GM21360 (cell line): ENCODE results near the gene ABI3BP.
"Not testable (repeated sequence)": the region's sequence is repeated elsewhere in the genome, so short reads cannot be mapped to it uniquely, and the experiment has no call there.

Experiments
- ATAC-seq: cut with Tn5 transposase; IDR thresholded peaks from one replicate; pipeline ENCODE4 v1.9.1; 2021; ENCODE audit warnings: mild to moderate bottlenecking, moderate library complexity; ENCODE audit not compliant: unreplicated experiment

Gene ABI3BP, protein sequence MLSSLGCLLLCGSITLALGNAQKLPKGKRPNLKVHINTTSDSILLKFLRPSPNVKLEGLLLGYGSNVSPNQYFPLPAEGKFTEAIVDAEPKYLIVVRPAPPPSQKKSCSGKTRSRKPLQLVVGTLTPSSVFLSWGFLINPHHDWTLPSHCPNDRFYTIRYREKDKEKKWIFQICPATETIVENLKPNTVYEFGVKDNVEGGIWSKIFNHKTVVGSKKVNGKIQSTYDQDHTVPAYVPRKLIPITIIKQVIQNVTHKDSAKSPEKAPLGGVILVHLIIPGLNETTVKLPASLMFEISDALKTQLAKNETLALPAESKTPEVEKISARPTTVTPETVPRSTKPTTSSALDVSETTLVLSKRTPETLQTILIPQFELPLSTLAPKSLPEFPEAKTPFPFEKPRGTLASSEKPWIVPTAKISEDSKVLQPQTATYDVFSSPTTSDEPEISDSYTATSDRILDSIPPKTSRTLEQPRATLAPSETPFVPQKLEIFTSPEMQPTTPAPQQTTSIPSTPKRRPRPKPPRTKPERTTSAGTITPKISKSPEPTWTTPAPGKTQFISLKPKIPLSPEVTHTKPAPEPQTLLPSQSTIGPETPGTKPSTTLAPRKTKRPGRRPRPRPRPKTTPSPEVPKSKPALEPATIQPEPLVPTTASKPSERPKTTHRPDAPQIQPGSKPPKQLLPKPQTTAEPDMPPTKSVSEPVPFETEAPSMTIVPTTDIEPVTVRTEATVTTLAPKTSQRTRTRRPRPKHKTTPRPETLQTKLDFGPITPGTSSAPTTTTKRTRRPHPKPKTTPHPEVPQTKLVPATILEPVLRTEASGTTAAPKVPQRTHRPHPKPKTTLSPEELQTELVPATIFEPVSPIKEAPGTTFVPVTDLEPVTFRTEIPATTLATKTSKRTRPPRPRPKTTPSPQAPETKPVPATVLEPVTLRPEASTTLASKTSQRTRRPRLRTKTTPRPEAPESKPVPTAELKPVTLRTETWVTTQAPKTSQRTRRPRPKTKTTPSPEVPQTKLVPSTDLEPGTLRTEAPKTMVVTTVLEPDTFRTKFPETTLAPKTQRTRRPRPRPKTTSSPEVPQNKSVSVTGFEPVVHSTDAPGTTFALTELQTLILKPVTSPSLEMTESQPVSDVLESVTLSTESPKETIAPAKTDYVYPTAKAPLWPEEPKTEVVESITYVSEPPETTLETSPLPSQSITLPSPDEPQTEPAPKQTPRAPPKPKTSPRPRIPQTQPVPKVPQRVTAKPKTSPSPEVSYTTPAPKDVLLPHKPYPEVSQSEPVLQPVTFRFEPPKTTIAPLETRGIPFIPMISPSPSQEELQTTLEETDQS (N-terminal part only)

DNA sequence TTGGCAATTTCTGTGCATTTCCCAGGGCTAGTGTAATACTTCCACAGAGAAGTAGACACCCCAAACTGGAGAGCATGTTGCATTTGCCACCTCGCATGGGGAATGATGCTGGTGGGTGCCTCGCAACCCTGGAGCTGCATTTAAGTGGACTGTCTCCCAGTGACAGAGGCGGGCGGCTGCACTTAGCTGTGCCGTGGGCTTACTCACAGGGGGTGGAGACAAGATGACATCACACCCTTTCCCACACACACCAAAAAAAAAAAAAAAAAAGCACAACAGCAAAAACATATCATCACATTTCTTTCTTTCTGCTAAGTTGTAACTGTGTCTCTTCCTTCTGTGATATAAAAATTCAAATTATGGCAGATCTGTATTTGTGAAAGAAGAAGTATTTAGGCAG, at the start of gene ABI3BP:
Gene ABI3BP (minus strand): TSS at position 113 of the 400 bp plus-strand sequence. CDS start 37 bp downstream, at position 76.
- no peak for ATAC-seq

DNA sequence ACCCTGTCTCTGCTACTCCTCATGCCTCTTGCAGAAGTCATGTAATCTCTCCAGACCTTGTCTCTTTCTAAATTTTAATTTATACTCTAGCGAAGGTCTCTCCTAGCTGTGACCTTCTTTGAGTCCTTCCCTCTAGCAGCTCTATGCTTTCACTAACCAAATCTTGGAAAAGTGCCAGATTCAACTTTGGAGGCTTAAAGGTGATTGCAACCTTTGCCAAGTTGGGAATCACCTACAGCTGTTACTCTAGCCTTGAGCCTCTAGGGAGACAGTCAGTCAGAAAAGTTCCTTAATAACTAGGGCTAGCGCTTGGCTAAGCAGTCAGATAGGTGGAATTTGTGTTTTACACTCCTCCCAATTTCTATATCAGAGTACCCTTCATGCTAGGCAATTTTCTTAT, 46.1 kb upstream of the ABI3BP start:
- no peak for ATAC-seq

- ATAC-seq, result no peak
These were observed 45.7 kb upstream of the ABI3BP start for GRCh38 chr3:101038880-101039279.

- no peak for ATAC-seq
These were observed 45.2 kb upstream of the ABI3BP start for GRCh38 chr3:101038393-101038792.

GRCh38 chr3:101037613-101038012, 44.4 kb upstream of the ABI3BP start:
- no peak for ATAC-seq

- ATAC-seq, result no peak
These were observed 43.5 kb upstream of the ABI3BP start for GRCh38 chr3:101036676-101037075.

DNA sequence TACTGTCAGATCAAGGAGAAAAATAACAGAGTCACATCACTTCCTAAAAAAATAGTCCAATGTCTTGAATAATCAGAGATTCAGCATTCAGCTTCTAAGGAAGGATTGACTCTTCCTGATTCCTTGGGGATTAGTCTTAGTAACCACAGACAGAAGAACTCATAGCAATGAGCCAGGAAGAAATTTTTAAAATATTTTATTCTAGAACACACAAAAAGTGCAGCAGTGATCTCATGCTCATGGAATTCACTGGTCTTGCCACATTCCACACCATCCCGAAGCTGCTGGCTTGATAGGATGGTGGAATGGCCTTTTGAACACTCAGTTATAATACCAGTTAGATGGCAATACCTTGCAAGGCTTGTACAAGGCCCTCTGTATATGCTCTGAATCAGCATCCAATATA, 43.0 kb upstream of the ABI3BP start:
- no peak for ATAC-seq

GRCh38 chr3:101027286-101027685, 34.1 kb upstream of the ABI3BP start:
- ATAC-seq, result no peak

DNA sequence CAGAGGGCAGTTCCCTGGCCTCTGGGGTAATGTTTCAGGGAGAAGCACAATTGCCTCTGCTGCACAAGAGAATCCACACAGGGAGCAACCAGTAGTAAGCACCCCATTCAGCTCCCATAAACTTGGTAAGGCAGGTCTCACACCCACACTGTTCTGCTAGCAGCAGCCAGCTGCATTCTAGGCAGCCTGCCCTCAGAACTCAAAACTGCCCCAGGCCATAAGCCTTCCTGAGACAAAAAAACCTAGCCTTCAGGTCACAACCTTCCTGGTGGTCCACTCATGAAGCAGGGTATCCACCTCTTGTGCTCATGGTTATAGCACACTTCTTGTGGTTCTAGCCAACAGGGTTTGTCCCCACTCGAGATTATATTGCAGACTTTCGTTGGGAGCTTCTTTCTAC, 33.7 kb upstream of the ABI3BP start:
- ATAC-seq, result no peak

DNA sequence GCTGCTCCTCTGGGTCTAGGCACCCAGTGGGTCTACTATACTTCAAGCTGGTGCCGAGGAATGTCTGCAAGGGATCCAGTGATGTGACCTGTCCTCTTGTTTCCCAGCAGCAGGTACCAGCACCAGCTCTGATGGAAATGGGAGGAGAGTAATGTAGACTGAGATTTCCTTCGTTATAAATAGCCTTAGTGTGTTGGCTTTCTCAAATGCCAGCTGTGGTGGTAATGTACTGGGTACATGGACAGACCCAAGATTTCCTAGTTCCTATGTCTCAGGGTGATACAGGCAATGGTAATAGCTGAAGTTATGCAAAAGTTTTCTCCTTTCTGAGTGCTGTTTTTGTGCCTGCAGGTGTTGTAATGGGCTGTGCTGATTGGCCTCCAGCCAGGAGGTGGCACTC, 33.0 kb upstream of the ABI3BP start:
- ATAC-seq, result no peak

GRCh38 chr3:101020351-101021015, 27.3 kb upstream of the ABI3BP start:
- ATAC-seq, result no peak

- no peak for ATAC-seq
These were observed 23.8 kb upstream of the ABI3BP start for GRCh38 chr3:101017017-101017416.

- ATAC-seq, result not testable (repeated sequence)
These were observed 19.1 kb upstream of the ABI3BP start for GRCh38 chr3:101012312-101012711.

DNA sequence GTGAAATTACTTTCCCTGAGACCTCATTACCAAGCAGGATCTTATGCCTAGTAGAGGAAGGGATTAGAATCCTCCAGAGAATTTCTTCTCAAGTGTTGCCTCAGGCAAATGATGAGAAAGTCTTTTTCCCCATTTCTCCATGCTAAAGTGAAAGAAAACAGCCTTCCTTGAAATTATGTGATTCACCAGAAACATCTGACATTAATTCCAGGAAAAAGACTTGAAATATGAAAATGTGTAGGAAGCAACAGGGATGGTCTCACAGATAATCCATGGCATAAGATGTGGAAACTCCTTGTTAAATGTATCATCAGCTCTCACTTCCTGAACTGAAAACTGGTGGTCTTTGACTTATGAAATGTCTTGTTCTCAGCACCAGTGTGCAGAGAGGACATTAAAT, 17.9 kb upstream of the ABI3BP start:
- no peak for ATAC-seq

DNA sequence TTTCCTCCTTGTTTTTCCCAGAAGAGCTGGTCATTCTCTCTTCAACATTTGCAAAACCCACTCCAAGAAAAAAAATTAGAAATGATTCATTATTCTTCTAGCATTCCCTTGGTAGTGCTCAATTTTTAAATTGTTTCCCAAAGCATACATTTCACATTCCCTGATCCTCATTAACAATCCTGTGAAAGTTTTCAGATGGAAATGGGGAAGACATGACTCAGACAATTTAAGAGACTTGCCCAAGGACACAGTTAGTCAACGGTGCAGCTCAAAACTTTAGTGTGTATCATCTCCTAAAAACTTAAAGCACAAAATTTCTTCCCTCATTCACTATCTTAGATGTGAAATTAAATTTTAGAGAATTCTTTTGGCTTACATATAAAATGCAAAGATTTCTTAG, 17.1 kb upstream of the ABI3BP start:
- no peak for ATAC-seq

- no peak for ATAC-seq
These were observed 16.2 kb upstream of the ABI3BP start for GRCh38 chr3:101009386-101009785.

DNA sequence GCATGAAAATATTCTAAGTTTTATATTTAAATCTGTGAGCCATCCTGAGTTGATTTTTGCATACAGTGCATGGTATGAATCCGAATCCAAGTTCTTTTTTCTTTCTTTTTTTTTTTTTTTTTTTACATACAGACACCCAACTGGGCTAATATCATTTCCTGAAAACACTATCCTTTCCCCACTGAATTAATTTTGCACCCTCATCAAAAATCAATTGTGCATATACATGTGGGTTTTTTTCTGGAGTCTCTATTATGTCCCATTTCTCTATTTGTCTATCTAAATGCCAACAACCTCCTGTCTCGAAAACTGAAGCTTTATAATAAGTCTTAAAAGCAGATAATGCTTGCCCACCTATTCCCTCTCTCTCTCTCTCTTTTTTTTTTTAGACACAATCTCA, 5.9 kb upstream of the ABI3BP start:
- no peak for ATAC-seq

DNA sequence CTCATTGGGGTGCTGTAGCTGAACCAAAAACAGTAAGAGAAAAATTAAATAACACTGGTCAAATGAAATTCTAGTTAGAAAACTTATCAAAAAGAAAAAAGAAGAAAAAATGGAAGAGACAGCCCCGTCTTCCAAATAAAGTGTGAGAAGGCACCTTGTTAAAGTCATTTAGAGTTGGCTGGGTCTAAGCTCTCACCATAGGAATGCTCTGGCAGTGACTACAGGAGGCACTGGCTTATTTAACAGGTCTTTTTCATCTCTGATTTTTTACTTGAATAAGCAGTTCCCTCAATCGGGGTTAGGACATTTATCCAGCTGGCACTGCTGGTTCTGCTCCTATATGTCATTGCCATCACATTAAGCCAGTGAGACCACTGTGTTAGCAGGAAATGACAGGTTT, 1.6 kb upstream of the ABI3BP start:
- no peak for ATAC-seq

GRCh38 chr3:100994187-100994586, 966 bp upstream of the ABI3BP start:
- ATAC-seq, result no peak

DNA sequence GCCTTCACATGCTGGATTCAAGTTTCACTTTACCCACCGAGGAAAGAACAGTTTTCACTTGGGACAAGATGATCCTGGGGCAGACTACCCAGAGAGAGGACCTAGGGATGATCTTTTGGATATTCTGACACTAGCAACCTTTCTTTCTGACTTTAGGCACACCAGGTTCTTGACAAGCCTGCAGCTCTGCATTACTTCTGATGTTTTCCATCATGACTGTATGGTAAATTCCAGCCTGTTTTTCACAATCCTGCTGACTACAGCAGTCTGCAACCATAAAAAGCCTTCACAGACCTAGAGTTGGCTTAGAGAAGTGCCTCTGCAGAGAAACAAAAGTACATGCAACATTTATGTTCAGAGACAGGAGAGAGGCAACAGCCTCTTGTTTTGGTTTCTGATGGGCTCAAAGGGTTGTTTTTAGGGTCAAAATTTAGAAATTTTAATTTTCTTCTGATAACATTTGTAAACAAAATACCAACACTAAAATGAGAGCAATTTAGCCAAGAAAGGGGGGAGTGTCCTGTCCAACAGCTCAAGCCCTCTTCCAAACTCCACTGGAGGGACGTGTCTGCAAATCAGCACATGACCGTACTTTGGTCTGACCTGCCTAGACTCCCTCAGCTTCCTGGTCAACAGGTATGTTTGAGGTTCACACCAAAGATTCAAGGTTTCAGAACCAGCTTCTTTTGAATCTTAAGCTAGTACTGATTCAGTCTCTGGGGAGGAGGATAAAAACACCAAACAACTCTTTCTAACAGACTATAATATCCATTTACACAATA, 799 bp downstream of the ABI3BP start:
- no peak for ATAC-seq
